Prostate gland (tissue), 2 donors: ENCODE measurements around the gene INTS4.

Experiments
- POLR2A ChIP-seq: fragments of 450-650 bp; IDR thresholded peaks from one replicate; pipeline ENCODE4 v1.6.1; 2016; ENCODE audit warnings: antibody characterized with exemption, mild to moderate bottlenecking
- POLR2AphosphoS5 ChIP-seq: sonication (generic); formaldehyde crosslinking; IDR thresholded peaks from one replicate; pipeline ENCODE4 v1.6.1; 2017; ENCODE audit warnings: antibody characterized with exemption
- TF ChIP-seq, protein P1 (sequence below), 4 experiments: fragments of 200-600 bp in 2 of 4; fragments of 450-650 bp in 2 of 4; sonication (generic) in 2 of 4; IDR thresholded peaks; 1 replicate in 3 of 4; 2 replicates in 1 of 4; pipeline ENCODE4 v1.5.1; 2016 to 2019; ENCODE audit warnings: antibody characterized with exemption in 4 of 4, mild to moderate bottlenecking in 2 of 4, moderate library complexity in 2 of 4

DNA sequence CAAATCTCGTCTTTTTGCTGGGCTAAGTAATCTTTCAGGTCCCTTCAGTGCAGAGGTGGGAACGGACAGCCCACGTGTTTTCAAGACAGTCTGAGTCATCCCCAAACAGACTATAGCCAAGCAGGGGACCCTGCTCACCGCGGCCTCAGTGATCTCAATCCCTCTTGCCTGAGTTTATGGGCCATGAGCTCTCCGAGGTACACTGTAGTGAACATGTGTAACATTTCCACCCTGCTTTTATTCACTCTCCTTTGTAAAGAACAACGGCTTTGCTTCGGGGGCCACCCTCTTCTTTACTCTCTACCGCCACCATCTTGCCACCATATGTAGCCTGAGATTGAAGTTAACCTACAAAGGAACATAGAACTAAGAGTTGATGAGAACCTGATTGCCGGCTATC is 40.2 kb upstream of the INTS4 start:
- TF ChIP-seq, protein P1, sequence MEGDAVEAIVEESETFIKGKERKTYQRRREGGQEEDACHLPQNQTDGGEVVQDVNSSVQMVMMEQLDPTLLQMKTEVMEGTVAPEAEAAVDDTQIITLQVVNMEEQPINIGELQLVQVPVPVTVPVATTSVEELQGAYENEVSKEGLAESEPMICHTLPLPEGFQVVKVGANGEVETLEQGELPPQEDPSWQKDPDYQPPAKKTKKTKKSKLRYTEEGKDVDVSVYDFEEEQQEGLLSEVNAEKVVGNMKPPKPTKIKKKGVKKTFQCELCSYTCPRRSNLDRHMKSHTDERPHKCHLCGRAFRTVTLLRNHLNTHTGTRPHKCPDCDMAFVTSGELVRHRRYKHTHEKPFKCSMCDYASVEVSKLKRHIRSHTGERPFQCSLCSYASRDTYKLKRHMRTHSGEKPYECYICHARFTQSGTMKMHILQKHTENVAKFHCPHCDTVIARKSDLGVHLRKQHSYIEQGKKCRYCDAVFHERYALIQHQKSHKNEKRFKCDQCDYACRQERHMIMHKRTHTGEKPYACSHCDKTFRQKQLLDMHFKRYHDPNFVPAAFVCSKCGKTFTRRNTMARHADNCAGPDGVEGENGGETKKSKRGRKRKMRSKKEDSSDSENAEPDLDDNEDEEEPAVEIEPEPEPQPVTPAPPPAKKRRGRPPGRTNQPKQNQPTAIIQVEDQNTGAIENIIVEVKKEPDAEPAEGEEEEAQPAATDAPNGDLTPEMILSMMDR (IDR thresholded peaks at IDR 0.05) = no peak
- no peak for TF ChIP-seq POLR2A
- TF ChIP-seq POLR2AphosphoS5 = no peak
